GM06990 (cell line): ENCODE data around the gene PPFIBP2.

Experiments used
- DNase-seq: peaks from one replicate; pipeline ENCODE4 v3.0.0-alpha.2; 2011; ENCODE audit not compliant: insufficient read length; ENCODE audit errors: extremely low read depth
- H3K27me3 ChIP-seq: replicated peaks from 2 replicates; pipeline ENCODE4 v1.6.0; 2011; ENCODE audit warnings: low read length; ENCODE audit not compliant: control insufficient read depth, insufficient read depth
- H3K36me3 ChIP-seq: 2 replicates; pipeline ENCODE4 v1.5.1; 2011; ENCODE audit warnings: low read length; ENCODE audit not compliant: control insufficient read depth, insufficient read depth
- H3K4me3 ChIP-seq: replicated peaks from 2 replicates; pipeline ENCODE4 v1.5.1; 2011; ENCODE audit warnings: low read depth, mild to moderate bottlenecking, control low read depth, low read length
- TF ChIP-seq, protein P1 (sequence below): IDR thresholded peaks from 2 replicates; pipeline ENCODE4 v1.5.1; 2011; ENCODE audit warnings: low read length, control low read depth, mild to moderate bottlenecking, inconsistent platforms; ENCODE audit not compliant: insufficient read depth, poor library complexity, severe bottlenecking

PPFIBP2 gene

DNA sequence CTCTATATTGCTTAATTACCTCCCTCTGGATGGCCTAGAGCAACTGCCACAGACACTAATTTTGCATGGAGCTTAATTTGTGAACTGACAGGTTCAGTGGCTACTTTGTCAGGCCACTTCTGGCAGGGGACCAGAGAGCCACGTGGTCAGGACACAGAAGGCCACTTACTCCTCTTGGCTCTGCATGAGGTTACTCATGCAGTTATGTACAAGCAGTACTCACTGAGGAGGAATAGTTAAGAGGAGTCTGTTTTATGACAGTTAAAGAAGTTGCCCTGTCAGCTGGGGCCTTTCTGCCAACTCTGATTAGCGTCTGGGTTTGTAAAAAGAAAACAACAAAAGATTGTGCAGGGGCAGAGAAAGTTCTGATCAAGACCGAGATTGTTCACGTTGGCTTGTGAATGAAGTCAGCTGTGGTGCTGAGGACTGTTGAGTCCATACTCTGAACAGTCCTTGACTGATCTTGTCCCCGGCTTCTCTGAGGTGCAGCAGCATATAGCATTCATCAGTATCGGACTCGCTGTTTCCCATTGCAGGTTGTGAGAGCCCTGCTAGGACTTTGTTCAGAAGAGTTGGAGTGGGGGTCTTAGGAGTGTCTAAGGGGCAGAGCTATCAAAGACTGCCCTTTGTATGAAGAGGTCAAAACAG lies 41.4 kb downstream of the PPFIBP2 start:
- Histone ChIP-seq H3K27me3 (no peaks in the 10 kb centered on the region), H3K4me3 (no peak overlapping the region), H3K36me3 (peaks cover 2% of the 10 kb centered on the region)
- no peak for DNase-seq
- TF ChIP-seq, protein P1, sequence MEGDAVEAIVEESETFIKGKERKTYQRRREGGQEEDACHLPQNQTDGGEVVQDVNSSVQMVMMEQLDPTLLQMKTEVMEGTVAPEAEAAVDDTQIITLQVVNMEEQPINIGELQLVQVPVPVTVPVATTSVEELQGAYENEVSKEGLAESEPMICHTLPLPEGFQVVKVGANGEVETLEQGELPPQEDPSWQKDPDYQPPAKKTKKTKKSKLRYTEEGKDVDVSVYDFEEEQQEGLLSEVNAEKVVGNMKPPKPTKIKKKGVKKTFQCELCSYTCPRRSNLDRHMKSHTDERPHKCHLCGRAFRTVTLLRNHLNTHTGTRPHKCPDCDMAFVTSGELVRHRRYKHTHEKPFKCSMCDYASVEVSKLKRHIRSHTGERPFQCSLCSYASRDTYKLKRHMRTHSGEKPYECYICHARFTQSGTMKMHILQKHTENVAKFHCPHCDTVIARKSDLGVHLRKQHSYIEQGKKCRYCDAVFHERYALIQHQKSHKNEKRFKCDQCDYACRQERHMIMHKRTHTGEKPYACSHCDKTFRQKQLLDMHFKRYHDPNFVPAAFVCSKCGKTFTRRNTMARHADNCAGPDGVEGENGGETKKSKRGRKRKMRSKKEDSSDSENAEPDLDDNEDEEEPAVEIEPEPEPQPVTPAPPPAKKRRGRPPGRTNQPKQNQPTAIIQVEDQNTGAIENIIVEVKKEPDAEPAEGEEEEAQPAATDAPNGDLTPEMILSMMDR, result no peak

DNA sequence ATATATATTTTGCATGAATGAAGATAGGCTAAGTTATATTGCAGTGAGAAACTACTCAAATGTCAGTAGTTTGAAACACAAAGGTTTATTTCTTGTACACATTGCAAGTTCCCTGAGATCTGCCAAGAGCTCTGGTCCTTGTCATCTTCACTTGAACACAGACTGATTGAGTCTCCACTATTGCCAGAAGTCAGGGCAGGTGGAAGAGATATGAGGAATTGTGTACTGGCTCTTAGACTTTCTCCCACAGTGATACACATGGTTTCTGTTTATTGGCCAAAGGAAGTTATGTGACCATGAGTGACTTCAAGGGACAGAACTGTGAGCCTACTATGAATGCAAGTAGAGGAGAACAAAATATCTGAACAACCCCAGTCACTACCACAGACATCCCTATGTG lies 44.2 kb downstream of the PPFIBP2 start:
- Histone ChIP-seq H3K27me3 (no peaks in the 10 kb centered on the region), H3K36me3 (peaks cover 1% of the 10 kb centered on the region), H3K4me3 (no peak overlapping the region)
- no peak for DNase-seq
- TF ChIP-seq, protein P1, result no peak

DNA sequence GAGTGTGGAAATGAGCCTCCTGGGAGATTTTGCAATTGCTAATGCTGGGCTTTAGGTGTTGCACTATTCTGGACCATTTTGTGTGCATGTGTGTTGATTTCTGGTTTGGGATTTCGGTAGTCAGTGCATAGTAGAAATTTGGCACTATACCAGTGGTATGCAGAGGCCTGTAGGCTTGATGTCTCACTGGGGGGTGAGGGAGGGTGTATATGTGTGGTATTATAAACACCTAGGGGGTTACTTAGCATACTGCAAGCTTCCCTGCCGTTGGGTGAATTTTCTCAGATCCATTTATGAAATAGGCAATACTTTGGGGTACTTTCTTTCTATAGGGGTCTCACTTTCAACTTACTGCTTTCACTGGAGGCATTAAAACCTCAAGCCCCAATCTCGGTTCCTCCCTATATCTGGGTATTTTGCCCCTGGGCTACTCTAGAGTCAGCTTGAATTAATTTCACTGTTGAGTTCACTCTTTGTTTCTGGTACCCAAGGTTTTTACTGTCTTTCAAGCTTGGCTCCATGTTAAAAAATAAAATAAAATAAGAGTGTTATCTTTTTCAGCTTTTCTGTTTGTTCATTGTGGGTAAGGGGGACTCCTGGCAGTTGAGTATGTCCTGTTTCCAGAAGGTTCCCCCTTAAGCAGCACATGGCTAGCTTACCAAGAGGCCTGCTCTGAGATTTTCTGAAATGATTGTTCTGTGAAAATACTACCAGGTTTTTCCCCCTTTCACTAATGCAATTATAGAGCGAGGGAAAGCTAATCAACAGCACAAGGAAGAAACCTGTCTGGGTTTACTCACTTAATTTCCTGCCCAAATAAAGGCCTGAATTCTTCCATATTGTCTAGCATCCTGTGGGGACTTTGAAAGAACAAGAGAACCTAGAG lies 45.8 kb downstream of the PPFIBP2 start:
- no peak for DNase-seq
- TF ChIP-seq, protein P1, result no peak
- Histone ChIP-seq H3K27me3 (no peaks in the 10 kb centered on the region), H3K4me3 (no peak overlapping the region), H3K36me3 (peaks cover 1% of the 10 kb centered on the region)

DNA sequence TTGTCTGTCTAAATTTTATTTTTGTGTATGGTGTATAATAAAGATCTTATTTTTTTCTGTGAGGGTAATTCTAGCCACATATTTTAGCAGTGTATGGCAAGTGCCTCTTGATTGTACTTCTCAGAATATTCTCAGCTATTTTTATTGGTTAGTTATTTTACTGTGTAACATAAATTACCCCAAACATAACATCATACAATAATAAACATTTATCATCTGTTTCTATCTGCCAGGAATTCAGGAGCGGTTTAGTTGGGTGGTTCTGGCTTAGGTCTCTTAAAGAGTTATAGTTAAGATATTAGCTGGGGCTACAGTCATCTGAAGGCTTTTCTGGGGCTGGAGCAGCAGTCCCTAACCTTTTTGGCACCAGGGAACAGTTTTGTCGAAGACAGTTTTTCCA lies 47.8 kb downstream of the PPFIBP2 start:
- Histone ChIP-seq H3K36me3 (peaks cover 7% of the 10 kb centered on the region), H3K4me3 (no peak overlapping the region), H3K27me3 (no peaks in the 10 kb centered on the region)
- no peak for DNase-seq
- TF ChIP-seq, protein P1, result no peak

DNA sequence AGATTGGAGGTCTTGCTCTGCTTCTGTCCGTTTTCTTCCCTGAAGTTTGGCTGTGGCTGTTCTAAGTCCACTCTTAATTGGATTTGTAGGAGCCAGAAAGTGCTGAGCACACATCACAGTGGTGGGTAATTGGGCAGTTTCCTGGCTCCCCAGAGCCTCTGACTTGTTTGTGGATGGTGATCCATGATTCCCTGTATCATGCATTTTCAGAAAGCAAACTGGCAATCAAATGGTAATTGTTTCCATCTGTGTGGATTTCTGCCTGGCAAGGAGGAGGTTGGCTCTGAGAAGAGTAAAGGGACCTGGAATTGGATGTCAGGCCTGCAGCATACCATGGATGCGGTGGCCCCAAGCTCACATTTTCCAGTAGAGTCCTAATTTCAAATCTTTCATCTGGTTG lies 49.5 kb downstream of the PPFIBP2 start:
- DNase-seq, result no peak
- H3K36me3 ChIP-seq, result peaks cover 12% of the 10 kb centered on the region

More for the DNA sequence above, 49.5 kb downstream of the PPFIBP2 start:
- Histone ChIP-seq H3K4me3 (no peak overlapping the region), H3K27me3 (no peaks in the 10 kb centered on the region)
- TF ChIP-seq, protein P1, result no peak
